ENCODE data around the gene ZNF609. TPM values are rescaled to one million over a fixed set of nuclear protein-coding genes. Genes with fewer than 3 reads are reported as not detected.

Gene ZNF609
- polyA plus RNA-seq, 1 donor (not counting 4 experiments of a cell fraction or from before 2014, with no cell fraction given), result 16.9 TPM

DNA sequence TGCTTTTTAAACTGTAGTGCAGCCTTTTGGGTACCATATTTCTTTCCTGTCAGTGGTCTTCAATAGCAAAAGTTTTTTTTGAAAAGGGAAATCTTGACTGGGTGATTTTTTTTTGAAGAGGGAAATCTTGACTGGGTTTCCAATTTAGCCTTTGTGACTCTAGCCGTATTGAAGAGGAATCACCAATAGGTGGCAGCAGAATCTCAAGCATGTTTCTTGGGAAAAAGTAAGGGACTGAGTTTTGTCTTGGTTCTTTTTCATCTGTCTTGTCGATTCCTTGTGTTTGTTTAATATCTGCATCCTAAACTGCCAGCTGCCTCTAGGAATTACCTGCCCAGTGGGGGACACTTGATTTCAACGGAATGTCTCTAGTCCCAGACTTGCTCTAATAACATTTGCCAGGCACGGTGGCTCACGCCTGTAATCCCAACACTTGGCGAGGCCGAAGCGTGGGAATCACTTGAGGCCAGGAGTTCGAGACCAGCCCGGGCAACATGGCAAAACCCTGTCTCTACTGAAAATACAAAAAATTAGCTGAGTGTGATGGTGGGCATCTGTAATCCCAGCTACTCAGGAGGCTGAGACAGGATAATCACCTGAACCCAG, 225.9 kb downstream of the ZNF609 start:
- peaks cover 45 to 50% of the 10 kb centered on the region in 2 experiments for H3K36me3 ChIP-seq (ENCODE audit: control insufficient read depth in 2 of 2, extremely low read depth in 1 of 2, insufficient read depth in 2 of 2, low read length in 2 of 2)
- no peak for DNase-seq (ENCODE audit: low read depth, low spot score)

DNA sequence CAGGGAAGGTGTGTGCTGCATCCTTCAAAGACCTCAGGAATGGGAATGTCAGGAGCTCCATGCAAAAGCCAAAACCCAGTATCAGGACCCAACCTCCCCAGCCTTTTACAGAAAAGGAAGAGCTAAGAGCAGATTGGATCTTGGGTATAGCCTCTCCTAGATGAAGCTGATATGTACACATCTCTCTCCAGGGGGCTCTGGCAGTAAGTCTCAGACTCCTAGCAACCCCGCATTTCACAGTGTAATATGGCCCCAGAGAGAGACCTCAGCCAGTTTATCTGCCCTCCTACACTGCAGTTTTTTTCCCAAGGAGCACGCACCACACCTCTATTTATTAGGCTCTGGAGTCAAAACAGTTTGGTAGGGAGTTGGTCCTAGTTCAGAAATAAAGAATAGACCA, 226.8 kb downstream of the ZNF609 start:
- no peak overlapping the region for H3K9ac ChIP-seq (ENCODE audit: control insufficient read depth, extremely low read depth, insufficient read depth, low read length)
- H4K20me1 ChIP-seq (ENCODE audit: control insufficient read depth, extremely low read depth, insufficient read depth, low read length), result no peaks in the 10 kb centered on the region
- H3K27me3 ChIP-seq (ENCODE audit: control insufficient read depth, extremely low read depth, insufficient read depth, low read length), result no peaks in the 10 kb centered on the region
- H3K4me3 ChIP-seq (ENCODE audit: control insufficient read depth in 2 of 3, extremely low read depth in 1 of 3, insufficient read depth in 2 of 3, low read depth in 1 of 3, low read length in 3 of 3), result no peak overlapping the region
- H2AFZ ChIP-seq (ENCODE audit: control insufficient read depth, low read length), result no peak overlapping the region
- dilution Hi-C loops (cut with MboI; ENCODE audit: extremely low pct_ligation_motif_present, low sequenced_read_pairs), result no loop called here
- H3K4me1 ChIP-seq (ENCODE audit: control insufficient read depth, extremely low read depth, insufficient read depth, low read length), result no peaks in the 10 kb centered on the region
- no peak for TF ChIP-seq EZH2 (IDR thresholded peaks at IDR 0.05; ENCODE audit: low read length)
- TF ChIP-seq, protein P1, sequence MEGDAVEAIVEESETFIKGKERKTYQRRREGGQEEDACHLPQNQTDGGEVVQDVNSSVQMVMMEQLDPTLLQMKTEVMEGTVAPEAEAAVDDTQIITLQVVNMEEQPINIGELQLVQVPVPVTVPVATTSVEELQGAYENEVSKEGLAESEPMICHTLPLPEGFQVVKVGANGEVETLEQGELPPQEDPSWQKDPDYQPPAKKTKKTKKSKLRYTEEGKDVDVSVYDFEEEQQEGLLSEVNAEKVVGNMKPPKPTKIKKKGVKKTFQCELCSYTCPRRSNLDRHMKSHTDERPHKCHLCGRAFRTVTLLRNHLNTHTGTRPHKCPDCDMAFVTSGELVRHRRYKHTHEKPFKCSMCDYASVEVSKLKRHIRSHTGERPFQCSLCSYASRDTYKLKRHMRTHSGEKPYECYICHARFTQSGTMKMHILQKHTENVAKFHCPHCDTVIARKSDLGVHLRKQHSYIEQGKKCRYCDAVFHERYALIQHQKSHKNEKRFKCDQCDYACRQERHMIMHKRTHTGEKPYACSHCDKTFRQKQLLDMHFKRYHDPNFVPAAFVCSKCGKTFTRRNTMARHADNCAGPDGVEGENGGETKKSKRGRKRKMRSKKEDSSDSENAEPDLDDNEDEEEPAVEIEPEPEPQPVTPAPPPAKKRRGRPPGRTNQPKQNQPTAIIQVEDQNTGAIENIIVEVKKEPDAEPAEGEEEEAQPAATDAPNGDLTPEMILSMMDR (optimal IDR thresholded peaks at IDR 0.05 in 1 of 3, IDR thresholded peaks at IDR 0.05 in 1 of 3, conservative IDR thresholded peaks at IDR 0.05 in 1 of 3; ENCODE audit: extremely low read depth in 1 of 3, insufficient read depth in 2 of 3, low read length in 3 of 3), result no peak
- DNase-seq (ENCODE audit: low read depth, low spot score) (no peak), FAIRE-seq (no peak)
- H3K4me2 ChIP-seq (ENCODE audit: control insufficient read depth, extremely low read depth, insufficient read depth, low read depth, low read length), result no peak overlapping the region
- peaks cover 44 to 46% of the 10 kb centered on the region in 2 experiments for H3K36me3 ChIP-seq (ENCODE audit: control insufficient read depth in 2 of 2, extremely low read depth in 1 of 2, insufficient read depth in 2 of 2, low read length in 2 of 2)
- no peaks in the 10 kb centered on the region for H3K79me2 ChIP-seq (ENCODE audit: control insufficient read depth, insufficient read depth, low read length)
- no peak overlapping the region for H3K27ac ChIP-seq (ENCODE audit: control insufficient read depth, insufficient read depth, low read length)
- H3K9me1 ChIP-seq (ENCODE audit: control insufficient read depth, extremely low read depth, insufficient read depth, low read length), result no peaks in the 10 kb centered on the region
- no peaks in the 10 kb centered on the region for H3K9me3 ChIP-seq (ENCODE audit: control insufficient read depth, low read depth, low read length)

More for the DNA sequence above, 225.9 kb downstream of the ZNF609 start:
- TF ChIP-seq, protein P1 (optimal IDR thresholded peaks at IDR 0.05 in 1 of 3, IDR thresholded peaks at IDR 0.05 in 1 of 3, conservative IDR thresholded peaks at IDR 0.05 in 1 of 3; ENCODE audit: extremely low read depth in 1 of 3, insufficient read depth in 2 of 3, low read length in 3 of 3), result peak; percentile 29 to 58 (median 51)
- no peak for TF ChIP-seq EZH2 (IDR thresholded peaks at IDR 0.05; ENCODE audit: low read length)
- no peaks in the 10 kb centered on the region for H3K4me1 ChIP-seq (ENCODE audit: control insufficient read depth, extremely low read depth, insufficient read depth, low read length)
- H3K4me3 ChIP-seq (ENCODE audit: control insufficient read depth in 2 of 3, extremely low read depth in 1 of 3, insufficient read depth in 2 of 3, low read depth in 1 of 3, low read length in 3 of 3), result no peak overlapping the region
- no peaks in the 10 kb centered on the region for H3K79me2 ChIP-seq (ENCODE audit: control insufficient read depth, insufficient read depth, low read length)
- H2AFZ ChIP-seq (ENCODE audit: control insufficient read depth, low read length), result no peak overlapping the region
- no peak overlapping the region for H3K27ac ChIP-seq (ENCODE audit: control insufficient read depth, insufficient read depth, low read length)
- H3K9me1 ChIP-seq (ENCODE audit: control insufficient read depth, extremely low read depth, insufficient read depth, low read length), result no peaks in the 10 kb centered on the region
- no peak overlapping the region for H3K9ac ChIP-seq (ENCODE audit: control insufficient read depth, extremely low read depth, insufficient read depth, low read length)
- H3K27me3 ChIP-seq (ENCODE audit: control insufficient read depth, extremely low read depth, insufficient read depth, low read length), result no peaks in the 10 kb centered on the region
- dilution Hi-C loops (cut with MboI; ENCODE audit: extremely low pct_ligation_motif_present, low sequenced_read_pairs), result no loop called here
- H3K4me2 ChIP-seq (ENCODE audit: control insufficient read depth, extremely low read depth, insufficient read depth, low read depth, low read length), result no peak overlapping the region
- H3K9me3 ChIP-seq (ENCODE audit: control insufficient read depth, low read depth, low read length), result no peaks in the 10 kb centered on the region
- H4K20me1 ChIP-seq (ENCODE audit: control insufficient read depth, extremely low read depth, insufficient read depth, low read length), result no peaks in the 10 kb centered on the region
- peak; percentile 63 for FAIRE-seq
